Measurements from ENCODE around the gene MON1A.
"Not testable (repeated sequence)": the region's sequence is repeated elsewhere in the genome, so short reads cannot be mapped to it uniquely, and the experiment has no call there.

Gene MON1A

GRCh38 chr3:49929291-49930167 is at the start of gene MON1A:
Gene MON1A (minus strand): TSS chr3:49929811. CDS start chr3:49913346, 16,465 bp downstream.
- DNase-seq = peak; percentile 83

DNA sequence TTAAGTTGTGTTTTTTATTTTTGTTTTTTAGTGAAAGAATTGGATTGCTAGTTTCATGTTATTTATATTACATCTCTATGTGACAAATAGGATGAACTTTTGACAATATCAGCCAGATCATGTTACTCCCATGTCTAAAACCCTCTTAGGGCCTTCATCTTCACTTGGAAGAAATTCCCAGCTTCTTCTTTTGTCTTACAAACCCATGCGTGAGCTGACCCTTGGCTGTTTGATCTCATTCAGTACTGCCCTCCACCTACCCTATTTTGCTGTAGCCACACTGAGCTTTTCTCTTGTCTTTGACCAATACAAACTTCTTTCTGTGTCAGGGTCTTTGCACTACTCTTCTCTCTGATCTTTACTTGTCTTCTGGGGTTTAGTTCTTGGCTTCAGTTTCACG is 47.3 kb upstream of the MON1A start:
- no peak for DNase-seq

DNA sequence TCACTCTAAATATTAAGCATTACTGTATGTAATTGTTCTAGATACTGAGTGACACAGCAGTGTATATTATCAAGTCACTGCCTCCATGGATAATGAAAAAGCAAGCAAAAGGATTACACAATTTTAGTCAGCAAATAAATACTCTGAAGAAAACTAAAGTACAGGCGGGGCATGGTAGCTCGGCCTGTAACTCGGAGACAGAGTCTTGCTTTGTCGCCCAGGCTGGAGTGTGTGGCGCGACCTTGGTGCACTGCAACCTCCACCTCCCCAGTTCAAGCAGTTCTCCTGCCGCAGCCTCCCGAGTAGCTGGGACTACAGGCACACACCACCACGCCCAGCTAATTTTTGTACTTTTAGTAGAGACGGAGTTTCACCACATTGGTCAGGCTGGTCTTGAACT is 43.0 kb upstream of the MON1A start:
- no peak for DNase-seq

DNA sequence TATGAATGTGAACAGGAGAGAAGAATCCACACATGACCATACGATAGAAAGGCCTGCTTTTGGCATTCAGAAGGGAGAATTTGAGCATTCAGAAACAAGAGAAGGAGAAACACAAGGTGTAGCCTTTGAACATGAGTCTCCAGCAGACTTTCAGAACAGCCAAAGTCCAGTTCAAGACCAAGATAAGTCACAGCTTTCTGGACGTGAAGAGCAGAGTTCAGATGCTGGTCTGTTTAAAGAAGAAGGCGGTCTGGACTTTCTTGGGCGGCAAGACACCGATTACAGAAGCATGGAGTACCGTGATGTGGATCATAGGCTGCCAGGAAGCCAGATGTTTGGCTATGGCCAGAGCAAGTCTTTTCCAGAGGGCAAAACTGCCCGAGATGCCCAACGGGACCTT is 38.7 kb upstream of the MON1A start:
- DNase-seq = no peak

GRCh38 chr3:49967291-49967690 is 37.7 kb upstream of the MON1A start:
- no peak for DNase-seq

GRCh38 chr3:49966233-49966942 is 36.8 kb upstream of the MON1A start:
- no peak for DNase-seq

DNA sequence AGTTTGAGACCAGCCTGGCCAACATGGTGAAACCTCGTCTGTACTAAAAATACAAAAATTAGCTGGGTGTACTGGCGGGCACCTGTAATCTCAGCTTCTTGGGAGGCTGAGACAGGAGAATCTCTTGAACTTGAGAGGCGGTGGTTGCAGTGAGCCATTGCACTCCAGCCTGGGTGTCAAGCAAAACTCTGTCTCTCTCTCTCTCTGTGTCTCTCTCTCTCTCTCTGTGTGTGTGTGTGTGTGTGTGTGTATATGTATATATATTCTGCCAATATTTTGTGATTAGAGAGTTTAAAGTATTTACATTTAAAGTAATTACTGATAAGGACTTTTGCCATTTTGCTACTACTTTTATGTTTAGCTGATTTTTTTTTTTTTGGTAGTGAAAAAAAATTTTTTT is 26.0 kb upstream of the MON1A start:
- DNase-seq = no peak

- DNase-seq = no peak
Observed at GRCh38 chr3:49952924-49953323, 23.3 kb upstream of the MON1A start.

GRCh38 chr3:49942651-49943050 is 13.0 kb upstream of the MON1A start:
- no peak for DNase-seq

DNA sequence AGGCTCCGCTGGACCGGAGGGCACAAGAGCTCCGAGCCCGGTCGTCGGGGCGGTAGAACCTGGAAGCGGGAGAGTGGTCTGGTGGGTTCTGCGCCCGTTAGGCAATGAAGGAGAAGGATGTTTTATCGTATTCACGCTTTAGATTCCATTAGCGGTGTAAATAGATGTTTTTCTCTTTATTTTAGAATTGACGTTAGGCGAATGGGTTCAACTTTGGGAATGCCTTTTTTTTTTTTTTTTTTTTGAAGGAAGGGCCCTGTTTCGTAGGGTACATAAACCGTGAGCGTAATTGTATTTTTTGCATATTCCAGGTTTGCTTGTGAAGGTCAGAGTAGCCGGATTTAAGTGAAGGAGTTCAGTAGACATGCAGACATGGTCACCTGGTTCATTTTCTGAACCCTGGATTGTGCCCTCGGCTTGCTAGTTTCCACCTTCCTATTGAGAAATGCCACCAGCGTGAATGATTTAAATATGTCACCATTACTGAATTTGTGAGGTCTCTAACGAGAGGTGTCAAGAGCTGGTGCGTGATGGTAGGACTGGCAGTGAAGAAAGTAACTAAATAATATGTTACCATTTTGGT is 11.1 kb upstream of the MON1A start:
- DNase-seq = no peak

DNA sequence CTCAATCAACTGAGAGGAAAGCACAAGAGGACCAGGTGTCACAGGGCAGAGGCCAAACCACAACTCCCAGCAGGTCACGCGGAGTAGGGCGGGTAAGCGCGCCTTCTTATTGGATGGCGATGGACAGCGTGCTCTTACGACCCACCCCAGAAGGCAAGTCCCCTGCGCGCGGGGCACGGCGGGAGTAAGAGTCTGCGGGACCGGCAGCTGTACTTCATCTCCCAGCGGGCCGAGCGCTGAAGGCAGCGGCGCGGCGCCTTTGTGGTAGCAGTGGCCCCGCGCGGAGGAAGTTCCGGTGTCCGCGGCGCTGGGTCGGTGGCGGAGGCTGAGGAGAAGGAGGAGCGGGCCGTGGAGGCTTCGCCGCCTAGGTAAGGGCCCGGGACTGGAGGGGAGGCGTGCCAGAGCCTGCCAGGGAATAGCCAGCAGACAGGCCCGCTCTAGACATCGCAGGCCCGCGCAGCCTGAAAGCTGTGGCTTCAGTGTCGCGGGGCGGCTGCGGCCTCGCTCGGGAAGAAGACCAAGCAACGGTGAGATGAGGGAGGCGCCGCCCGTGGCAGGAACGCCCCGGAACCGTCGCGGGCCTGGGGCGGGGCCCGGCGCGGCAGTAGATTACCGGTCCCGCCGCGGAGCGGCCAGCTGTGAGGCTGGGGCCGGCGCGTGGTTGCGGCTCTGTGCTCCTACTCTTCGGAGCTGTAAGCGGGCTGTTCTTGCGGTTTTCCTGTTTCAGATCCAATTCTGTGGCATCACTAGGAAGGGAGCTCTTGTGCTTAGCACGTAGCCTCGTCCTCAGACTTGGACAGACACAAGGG is 10.5 kb upstream of the MON1A start, which contains the start of gene RBM6:
TSS of gene RBM6 (plus strand) at position 293 of the 809 bp plus-strand sequence. CDS start 22,492 bp downstream, outside the sequence.
- peak; percentile 93 for DNase-seq

- no peak for DNase-seq
Observed at GRCh38 chr3:49937090-49937489, 7.5 kb upstream of the MON1A start.

GRCh38 chr3:49932281-49932680 is 2.7 kb upstream of the MON1A start:
- not testable (repeated sequence) for DNase-seq

DNA sequence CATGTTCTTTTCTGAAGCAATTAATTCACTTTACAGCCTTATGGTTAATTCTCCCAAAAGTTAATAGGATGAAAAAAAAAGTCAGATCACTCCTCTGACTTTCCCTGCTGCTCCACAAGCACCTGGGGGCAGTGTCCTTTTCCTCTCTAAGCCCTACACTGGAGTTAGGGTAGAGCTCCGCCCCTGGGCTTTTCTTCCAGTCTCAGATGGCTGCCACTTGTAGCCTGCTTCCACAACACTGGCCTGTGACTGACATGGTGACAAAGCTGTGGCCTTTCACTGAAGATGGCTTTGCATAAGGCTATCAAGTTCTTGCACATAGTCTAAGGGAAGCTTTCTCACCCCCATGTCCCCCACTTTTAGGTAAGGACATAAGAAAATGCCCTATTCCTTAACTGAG is 1.3 kb upstream of the MON1A start:
- DNase-seq = no peak

- no peak for DNase-seq
Observed at GRCh38 chr3:49930168-49930690, 618 bp upstream of the MON1A start.

GRCh38 chr3:49928481-49929017 is 1.1 kb downstream of the MON1A start:
- no peak for DNase-seq

DNA sequence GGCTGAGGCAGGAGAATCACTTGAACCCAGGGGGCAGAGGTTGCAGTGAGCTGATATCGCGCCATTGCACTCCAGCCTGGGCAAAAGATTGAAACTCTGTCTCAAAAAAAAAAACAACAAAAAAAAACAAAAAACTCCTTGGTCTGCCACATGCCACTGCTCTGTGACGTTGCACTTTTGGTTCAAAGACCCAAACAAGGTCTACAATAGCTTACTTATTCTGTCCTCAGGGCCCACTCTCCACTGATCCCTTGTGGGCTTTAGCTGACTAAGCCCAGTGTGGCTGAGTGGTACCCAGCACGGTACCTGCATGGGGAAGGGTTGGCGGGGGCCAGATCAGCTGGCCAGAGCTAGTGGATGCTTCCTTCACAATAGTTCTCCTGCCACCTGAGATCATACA is 1.8 kb downstream of the MON1A start:
- DNase-seq = no peak

DNA sequence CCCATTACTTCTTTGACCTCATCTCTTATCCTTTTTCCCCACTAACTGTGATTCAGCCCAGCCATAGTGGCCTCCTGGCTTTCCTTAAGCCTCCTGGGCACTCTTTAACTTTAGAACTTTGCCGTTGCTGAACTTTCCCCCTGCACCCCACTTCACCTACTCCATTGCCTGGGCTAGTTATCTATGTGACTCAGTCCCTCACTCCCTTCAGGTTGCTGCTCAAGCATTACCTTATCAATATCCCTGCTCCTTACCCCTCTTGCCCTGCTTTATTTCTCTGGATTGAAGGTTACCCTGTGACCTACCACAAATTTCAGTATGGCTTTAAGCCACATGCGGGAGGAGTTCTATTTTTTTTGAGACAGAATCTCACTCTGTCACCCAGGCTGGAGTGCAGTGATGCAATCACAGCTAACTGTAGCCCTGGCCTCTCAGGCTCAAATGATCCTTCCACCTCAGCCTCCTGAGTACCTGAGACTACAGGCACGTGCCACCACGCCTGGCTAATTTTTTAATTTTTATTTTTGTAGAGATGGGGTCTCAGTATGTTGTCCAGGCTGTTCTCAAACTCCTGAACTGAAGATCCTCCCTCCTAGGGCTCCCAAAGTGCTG is 3.4 kb downstream of the MON1A start:
- no peak for DNase-seq

DNA sequence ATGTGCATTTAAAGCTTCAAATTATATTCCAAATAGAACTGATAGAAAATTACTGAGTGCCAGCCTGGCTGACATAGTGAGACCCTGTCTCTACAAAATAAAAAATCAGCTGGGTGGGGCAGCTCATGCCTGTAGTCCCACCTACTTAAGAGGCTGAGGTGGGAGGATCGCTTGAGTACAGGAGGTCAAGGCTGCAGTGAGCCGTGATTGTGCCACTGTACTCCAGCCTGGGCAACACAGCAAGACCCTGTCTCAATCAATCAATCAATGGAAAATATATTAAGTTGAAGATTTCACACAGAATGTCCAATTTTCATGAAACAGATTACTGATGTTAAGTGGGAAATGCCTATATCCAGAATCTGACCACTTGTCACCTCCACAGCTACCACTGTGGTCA is 4.1 kb downstream of the MON1A start:
- no peak for DNase-seq

- DNase-seq = no peak
Observed at GRCh38 chr3:49924683-49925082, 4.9 kb downstream of the MON1A start.

GRCh38 chr3:49917806-49918590 is 11.6 kb downstream of the MON1A start:
- DNase-seq = not testable (repeated sequence)

Measured in activated gamma-delta T cell treated with Interleukin-2 at 50 U/mL for 16 hours (primary cell).